GM21390 (cell line): ENCODE measurements around the gene RAI1.
A peak's percentile ranks its signal among the peaks of the same experiment; 100 is the strongest.
"Not testable (repeated sequence)": the region's sequence is repeated elsewhere in the genome, so short reads cannot be mapped to it uniquely, and the experiment has no call there.

Source experiments
- ATAC-seq: cut with Tn5 transposase; IDR thresholded peaks from one replicate; pipeline ENCODE4 v1.9.1; 2021; ENCODE audit not compliant: unreplicated experiment

The RAI1 gene

GRCh38 chr17:17680477-17681186 lies 626 bp upstream of the RAI1 start:
- no peak for ATAC-seq

- ATAC-seq, result peak; percentile 20
These were observed 560 bp downstream of the RAI1 start for GRCh38 chr17:17681744-17682292.

- ATAC-seq, result peak; percentile 32
These were observed 1.1 kb downstream of the RAI1 start for GRCh38 chr17:17682293-17682736.

- ATAC-seq, result peak; percentile 24
These were observed 1.8 kb downstream of the RAI1 start for GRCh38 chr17:17682737-17683680.

DNA sequence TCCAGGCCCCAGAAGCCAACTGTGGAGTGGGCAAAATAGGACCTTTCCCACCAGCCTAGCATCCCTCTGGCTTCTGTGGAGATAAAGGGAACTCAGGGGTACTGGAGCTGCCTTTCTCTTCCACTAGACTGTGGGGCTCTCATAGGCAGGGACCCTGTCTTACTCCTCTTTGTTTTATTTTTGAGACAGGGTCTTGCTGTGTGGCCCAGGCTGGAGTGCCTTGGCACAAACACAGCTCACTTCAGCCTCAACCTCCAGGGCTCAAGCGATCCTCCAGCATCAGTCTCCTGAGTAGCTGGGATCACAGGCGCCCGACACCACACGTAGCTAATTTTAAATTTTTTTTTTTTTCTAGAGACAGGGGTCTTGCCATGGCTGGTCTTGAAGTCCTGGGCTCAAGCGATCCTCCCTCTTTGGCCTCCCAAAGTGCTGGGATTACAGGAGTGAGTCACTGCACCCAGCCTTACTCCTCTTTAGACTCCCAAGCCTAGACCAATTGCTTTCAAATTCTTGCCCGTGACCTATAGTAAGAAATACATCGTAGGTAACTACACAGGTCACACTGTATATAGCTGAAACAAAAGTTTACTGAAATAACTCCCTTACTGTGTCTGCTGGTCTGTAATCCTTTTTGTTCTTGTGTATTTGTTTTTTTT lies 2.6 kb downstream of the RAI1 start:
- no peak for ATAC-seq

- no peak for ATAC-seq
These were observed 3.9 kb downstream of the RAI1 start for GRCh38 chr17:17684906-17685774.

DNA sequence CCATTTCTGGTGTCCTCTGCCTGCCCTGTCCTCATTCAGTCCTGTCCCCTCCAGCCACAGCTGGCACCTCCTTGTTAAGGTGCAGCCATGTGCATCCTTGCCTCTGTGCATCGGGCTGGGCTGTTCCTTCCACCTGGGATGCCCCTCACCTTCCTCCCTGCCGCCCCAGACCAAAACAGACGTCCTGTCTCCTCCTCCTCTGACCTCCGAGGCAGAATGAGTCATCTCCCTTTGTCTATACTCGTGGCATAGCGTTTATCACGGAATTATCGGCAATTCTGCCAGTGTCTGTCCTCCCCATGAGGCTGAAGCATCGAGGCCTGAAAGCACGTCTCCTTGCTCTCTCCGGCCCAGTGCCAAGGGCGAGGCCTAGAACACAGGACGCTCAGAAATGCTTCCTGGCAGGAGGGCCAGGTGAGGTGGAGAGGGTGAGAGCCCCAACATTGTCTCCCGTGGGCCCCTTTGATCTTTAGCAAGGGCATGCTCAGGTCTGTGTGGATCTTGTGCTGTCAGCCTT lies 4.6 kb downstream of the RAI1 start:
- no peak for ATAC-seq

- ATAC-seq, result no peak
These were observed 8.1 kb downstream of the RAI1 start for GRCh38 chr17:17689312-17689711.

GRCh38 chr17:17690233-17690632 lies 9.0 kb downstream of the RAI1 start:
- ATAC-seq, result not testable (repeated sequence)

DNA sequence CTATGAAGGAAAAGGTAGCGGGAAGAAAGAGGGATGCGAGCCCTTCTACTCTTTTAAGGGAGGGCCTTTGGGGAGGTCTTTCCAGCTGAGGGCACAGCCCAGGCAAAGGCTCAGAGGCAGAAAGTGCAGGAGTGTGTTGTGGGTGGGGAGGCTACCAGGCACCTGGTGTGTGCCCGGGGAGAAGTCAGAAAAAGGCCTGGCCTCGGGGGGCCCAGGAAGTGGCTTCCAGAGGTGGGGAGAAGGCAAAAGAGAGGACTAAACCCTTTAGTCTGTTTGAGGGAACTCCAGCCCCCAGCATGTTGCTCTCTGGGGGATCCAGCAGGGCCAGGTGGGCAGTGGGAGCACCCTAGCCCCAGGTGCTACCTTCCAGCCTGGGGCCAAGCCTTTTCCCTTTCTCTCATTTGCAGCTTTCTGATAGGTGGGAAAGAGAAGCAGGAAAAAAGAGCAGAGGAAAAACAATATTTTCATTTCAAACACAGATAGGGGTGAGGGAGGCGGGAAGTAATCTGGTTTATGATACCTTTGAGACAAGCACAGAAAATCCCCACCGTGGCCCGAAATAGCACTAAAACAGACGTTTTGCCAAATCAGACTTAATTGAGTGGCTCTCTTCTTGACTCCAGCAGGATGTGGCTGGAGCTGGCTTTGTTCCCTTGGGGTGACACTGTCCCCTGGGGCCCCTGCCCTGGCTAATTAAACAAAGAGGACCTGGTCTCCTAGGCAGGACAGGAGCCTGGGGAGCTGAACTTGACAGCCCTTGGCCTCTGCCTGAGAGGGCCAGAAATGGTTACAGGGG lies 10.4 kb downstream of the RAI1 start:
- no peak for ATAC-seq

DNA sequence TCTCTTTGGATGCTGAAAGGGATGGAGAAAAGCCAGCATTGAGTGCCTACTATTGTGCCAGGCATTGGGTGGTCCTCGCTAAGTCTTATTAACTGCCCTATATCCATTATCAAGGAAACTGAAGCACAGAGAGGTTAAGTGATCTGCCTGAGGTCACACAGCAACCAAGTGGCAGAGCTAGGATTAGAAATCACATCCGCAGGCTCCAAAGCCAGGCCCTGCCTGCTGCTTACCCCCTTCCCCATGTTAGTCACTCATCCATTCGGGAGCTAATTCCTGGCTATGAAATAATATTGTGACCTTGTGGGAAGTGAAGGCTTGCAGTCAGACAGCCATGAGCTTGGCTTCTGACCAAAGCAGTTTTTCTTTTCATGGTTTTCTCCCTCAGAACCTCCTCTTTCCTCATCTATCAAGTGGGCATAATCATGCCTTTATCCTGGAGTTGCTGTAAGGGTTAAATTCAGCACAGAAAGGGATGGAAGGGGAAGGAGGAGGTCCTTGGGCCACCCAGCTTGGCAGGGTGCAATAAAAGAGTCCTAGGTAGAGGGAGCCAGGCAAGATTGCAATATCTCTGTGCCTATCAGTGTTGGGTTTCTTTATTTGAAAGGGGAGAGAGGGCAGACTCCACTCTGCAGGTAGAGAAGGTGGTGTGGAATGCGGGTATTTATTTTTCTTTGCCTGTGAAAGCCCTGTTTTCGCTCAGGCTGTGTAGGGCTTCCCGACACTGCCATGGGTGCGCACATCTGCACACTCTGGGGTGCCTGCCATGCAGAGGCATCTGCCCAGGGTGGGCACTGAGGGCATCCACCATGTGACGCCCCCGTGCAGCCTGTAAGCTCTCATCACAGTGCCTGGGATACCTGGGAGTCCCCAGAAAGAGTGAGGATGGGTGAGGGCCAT lies 11.3 kb downstream of the RAI1 start:
- no peak for ATAC-seq

- ATAC-seq, result no peak
These were observed 12.3 kb downstream of the RAI1 start for GRCh38 chr17:17693253-17694168.

GRCh38 chr17:17694169-17695081 lies 13.2 kb downstream of the RAI1 start:
- ATAC-seq, result peak; percentile 49

DNA sequence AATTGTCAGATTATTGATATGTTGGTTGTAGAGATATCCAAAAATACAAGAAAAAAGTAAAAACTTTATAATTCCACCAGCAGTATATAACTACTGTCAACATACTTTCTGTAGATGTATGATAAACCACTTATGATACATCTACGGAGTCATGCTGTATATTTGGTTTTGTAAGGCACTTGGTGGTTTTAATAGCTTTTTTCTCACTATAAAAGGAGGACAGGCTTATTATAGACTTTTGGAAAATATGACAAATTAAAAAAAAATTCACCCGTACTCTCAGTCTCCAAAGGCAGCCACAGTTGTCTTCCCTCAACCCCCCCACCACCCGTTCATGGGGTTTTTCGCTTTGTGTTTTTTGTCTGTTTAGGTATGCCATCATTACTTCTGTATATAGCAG lies 14.8 kb downstream of the RAI1 start:
- ATAC-seq, result no peak

DNA sequence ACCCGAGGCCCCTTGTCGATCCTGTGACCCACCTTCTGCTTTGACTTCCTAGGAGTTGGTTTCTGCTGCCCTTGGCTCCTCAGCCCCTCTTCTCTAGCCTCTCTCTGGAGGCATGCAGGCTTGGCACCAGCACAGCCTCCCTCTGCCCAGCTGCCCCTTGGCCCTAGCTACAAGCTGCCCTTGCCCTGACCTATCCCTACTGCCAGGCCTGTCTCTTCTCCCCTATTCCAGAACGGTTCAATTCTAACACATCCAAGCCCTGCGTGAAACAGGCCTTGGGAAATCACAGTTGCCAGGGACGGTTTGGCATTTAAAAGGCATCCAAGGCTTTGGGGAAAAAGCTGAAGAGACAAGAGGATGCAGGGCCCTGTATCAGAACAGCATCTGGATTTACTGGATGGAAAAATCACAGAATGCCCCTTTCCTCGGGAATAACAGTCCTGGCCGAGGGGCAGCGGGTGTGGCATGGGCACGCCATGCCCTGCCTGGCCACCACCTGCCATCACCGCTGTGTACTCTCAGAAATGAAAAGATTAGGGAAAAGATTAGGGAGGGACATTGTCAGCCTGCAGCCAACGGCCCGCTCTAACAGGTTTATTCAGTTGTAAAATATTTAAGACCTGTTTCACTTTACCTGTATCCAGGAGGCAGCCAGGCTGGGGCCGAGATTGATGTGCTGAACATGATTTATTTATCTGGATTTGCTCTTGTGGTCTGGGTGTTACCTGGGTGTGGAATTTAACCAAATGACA lies 15.8 kb downstream of the RAI1 start:
- ATAC-seq, result no peak
